Liver (tissue), 3 donors: Measurements from ENCODE around the gene BIN1.

Source experiments
- RAD21 ChIP-seq, 2 donors: IDR thresholded peaks; 2 replicates each; pipeline ENCODE4 v1.6.1; 2016; ENCODE audit warnings: antibody characterized with exemption in 2 of 2, mild to moderate bottlenecking in 2 of 2
- SP1 ChIP-seq: IDR thresholded peaks from 2 replicates; pipeline ENCODE4 v1.6.1; 2018; ENCODE audit warnings: antibody characterized with exemption, mild to moderate bottlenecking
- TAF1 ChIP-seq: conservative IDR thresholded peaks from 2 replicates; pipeline ENCODE4 v1.6.1; 2016; ENCODE audit warnings: antibody characterized with exemption, mild to moderate bottlenecking
- YY1 ChIP-seq: IDR thresholded peaks from 2 replicates; pipeline ENCODE4 v1.6.1; 2016; ENCODE audit warnings: antibody characterized with exemption, mild to moderate bottlenecking
- TF ChIP-seq, protein P1 (sequence below): fragments of 150-350 bp; IDR thresholded peaks from 2 replicates; pipeline ENCODE4 v1.5.1; 2017; ENCODE audit warnings: improper control_type of control experiment, low read depth, low read length; ENCODE audit not compliant: missing input control
- TF ChIP-seq, protein P2 (sequence below): IDR thresholded peaks from 2 replicates; pipeline ENCODE4 v1.6.1; 2016; ENCODE audit warnings: antibody characterized with exemption
- TF ChIP-seq, protein P3 (sequence below): IDR thresholded peaks from 2 replicates; pipeline ENCODE4 v1.6.1; 2016; ENCODE audit warnings: antibody characterized with exemption, mild to moderate bottlenecking
- donor health status: healthy.
- donor health status: healthy.

DNA sequence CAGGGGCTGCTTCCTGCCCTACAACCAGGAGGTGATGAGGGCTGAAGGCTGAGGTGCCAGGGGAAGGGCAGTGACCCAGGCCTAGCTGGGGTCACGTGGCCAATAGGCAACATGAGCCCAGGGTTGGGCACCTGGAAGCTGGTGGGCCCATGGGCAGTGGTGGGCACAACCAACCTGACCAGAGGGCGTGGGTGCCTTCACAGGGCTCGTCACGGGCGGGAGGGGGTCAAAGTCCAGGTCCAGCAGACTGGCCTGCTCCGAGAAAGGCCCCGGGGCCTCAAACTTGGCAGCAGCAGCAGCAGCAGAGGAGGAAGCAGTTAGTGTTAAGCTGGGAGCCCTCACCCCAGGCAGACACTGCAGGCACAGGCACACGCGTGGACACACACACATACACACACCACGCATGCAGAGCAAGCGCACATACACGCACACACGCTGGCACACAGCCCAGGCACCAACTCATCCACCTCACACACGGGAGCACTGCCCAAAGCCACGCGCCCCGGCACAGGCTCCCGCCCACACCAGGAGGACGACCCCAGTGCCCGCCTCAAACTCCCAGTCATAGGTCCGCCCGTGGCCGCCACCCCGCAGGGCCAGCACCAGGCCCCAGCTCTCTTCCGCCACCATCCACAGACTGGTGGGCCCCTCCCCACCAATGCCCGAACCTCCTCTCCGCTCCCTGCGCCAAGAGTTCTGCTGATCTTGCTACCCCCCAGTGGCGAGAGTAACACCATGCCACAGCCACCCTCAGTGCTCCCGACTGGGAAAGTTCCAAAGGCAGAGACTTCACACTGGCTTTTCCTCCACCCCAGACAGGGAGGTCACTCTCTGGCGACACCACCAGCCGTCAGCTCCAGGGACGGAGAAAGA, 53.0 kb downstream of the BIN1 start:
- TF ChIP-seq, protein P1, sequence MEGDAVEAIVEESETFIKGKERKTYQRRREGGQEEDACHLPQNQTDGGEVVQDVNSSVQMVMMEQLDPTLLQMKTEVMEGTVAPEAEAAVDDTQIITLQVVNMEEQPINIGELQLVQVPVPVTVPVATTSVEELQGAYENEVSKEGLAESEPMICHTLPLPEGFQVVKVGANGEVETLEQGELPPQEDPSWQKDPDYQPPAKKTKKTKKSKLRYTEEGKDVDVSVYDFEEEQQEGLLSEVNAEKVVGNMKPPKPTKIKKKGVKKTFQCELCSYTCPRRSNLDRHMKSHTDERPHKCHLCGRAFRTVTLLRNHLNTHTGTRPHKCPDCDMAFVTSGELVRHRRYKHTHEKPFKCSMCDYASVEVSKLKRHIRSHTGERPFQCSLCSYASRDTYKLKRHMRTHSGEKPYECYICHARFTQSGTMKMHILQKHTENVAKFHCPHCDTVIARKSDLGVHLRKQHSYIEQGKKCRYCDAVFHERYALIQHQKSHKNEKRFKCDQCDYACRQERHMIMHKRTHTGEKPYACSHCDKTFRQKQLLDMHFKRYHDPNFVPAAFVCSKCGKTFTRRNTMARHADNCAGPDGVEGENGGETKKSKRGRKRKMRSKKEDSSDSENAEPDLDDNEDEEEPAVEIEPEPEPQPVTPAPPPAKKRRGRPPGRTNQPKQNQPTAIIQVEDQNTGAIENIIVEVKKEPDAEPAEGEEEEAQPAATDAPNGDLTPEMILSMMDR = no peak
- TF ChIP-seq YY1 (no peak), TAF1 (no peak), RAD21 (IDR thresholded peaks at IDR 0.05) (no peak), SP1 (peak; percentile 87)
- TF ChIP-seq, protein P2, sequence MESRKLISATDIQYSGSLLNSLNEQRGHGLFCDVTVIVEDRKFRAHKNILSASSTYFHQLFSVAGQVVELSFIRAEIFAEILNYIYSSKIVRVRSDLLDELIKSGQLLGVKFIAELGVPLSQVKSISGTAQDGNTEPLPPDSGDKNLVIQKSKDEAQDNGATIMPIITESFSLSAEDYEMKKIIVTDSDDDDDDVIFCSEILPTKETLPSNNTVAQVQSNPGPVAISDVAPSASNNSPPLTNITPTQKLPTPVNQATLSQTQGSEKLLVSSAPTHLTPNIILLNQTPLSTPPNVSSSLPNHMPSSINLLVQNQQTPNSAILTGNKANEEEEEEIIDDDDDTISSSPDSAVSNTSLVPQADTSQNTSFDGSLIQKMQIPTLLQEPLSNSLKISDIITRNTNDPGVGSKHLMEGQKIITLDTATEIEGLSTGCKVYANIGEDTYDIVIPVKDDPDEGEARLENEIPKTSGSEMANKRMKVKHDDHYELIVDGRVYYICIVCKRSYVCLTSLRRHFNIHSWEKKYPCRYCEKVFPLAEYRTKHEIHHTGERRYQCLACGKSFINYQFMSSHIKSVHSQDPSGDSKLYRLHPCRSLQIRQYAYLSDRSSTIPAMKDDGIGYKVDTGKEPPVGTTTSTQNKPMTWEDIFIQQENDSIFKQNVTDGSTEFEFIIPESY = no peak
- TF ChIP-seq, protein P3, sequence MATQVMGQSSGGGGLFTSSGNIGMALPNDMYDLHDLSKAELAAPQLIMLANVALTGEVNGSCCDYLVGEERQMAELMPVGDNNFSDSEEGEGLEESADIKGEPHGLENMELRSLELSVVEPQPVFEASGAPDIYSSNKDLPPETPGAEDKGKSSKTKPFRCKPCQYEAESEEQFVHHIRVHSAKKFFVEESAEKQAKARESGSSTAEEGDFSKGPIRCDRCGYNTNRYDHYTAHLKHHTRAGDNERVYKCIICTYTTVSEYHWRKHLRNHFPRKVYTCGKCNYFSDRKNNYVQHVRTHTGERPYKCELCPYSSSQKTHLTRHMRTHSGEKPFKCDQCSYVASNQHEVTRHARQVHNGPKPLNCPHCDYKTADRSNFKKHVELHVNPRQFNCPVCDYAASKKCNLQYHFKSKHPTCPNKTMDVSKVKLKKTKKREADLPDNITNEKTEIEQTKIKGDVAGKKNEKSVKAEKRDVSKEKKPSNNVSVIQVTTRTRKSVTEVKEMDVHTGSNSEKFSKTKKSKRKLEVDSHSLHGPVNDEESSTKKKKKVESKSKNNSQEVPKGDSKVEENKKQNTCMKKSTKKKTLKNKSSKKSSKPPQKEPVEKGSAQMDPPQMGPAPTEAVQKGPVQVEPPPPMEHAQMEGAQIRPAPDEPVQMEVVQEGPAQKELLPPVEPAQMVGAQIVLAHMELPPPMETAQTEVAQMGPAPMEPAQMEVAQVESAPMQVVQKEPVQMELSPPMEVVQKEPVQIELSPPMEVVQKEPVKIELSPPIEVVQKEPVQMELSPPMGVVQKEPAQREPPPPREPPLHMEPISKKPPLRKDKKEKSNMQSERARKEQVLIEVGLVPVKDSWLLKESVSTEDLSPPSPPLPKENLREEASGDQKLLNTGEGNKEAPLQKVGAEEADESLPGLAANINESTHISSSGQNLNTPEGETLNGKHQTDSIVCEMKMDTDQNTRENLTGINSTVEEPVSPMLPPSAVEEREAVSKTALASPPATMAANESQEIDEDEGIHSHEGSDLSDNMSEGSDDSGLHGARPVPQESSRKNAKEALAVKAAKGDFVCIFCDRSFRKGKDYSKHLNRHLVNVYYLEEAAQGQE = no peak
